Measurements from ENCODE around the gene ZNF407.

- TF ChIP-seq ELF4 (IDR thresholded peaks at IDR 0.05) (no peak), FOXK2 (IDR thresholded peaks at IDR 0.05) (no peak), FOXA1 (IDR thresholded peaks at IDR 0.05) (no peak), TARDBP (IDR thresholded peaks at IDR 0.05) (no peak), L3MBTL2 (conservative IDR thresholded peaks at IDR 0.05) (no peak), SUZ12 (IDR thresholded peaks at IDR 0.05) (no peak), PKNOX1 (IDR thresholded peaks at IDR 0.05) (no peak), LEF1 (IDR thresholded peaks at IDR 0.05; ENCODE audit: borderline replicate concordance) (no peak)
These were observed 338.7 kb downstream of the ZNF407 start for GRCh38 chr18:74936343-74936742.
